Vagina (tissue), 2 donors: ENCODE results near the gene RFTN1. TPM values are rescaled to one million over a fixed set of nuclear protein-coding genes. Genes with fewer than 3 reads are reported as not detected.

Experiments
- DNase-seq, 2 donors: peaks; one replicate each; pipeline ENCODE4 v3.0.0-alpha.2; 2017; ENCODE audit errors: extremely low spot score in 2 of 2
- H3K27ac ChIP-seq: fragments of 200-600 bp; sonication (generic); one replicate; pipeline ENCODE4 v1.5.1; 2019
- H3K27me3 ChIP-seq: fragments of 200-600 bp; sonication (generic); one replicate; pipeline ENCODE4 v1.5.1; 2019
- H3K36me3 ChIP-seq, 2 donors: fragments of 200-600 bp; sonication (generic); one replicate each; pipeline ENCODE4 v1.5.1; 2017 to 2019
- H3K4me1 ChIP-seq: fragments of 200-600 bp; sonication (generic); one replicate; pipeline ENCODE4 v1.5.1; 2019
- H3K4me3 ChIP-seq, 2 donors: fragments of 200-600 bp; sonication (generic); 1 replicate in 1 of 2; 2 replicates in 1 of 2; pipeline ENCODE4 v1.5.1; 2016 to 2019
- H3K9me3 ChIP-seq: fragments of 200-600 bp; sonication (generic); one replicate; pipeline ENCODE4 v1.5.1; 2019
- POLR2A ChIP-seq, 2 donors: fragments of 450-650 bp; IDR thresholded peaks; one replicate each; pipeline ENCODE4 v1.6.1; 2017; ENCODE audit warnings: antibody characterized with exemption in 2 of 2, mild to moderate bottlenecking in 2 of 2, moderate library complexity in 2 of 2
- POLR2AphosphoS5 ChIP-seq, 2 donors: sonication (generic); formaldehyde crosslinking; IDR thresholded peaks; one replicate each; pipeline ENCODE4 v1.9.0; 2017; ENCODE audit warnings: antibody characterized with exemption in 2 of 2, mild to moderate bottlenecking in 2 of 2, low read depth in 1 of 2; ENCODE audit not compliant: insufficient read depth in 1 of 2
- intact Hi-C: fragments of 100-400 bp; cut with DNase I; formaldehyde crosslinking; loops from one replicate; pipeline ENCODE4 v1.15.1; 2023
- total RNA-seq: library from RNA; depleted of rRNA; stranded (reverse); fragments of >200 nt; gene quantifications from one replicate; pipeline ENCODE4 v1.2.3, GENCODE V29; 2016
- TF ChIP-seq, protein P1 (sequence below), 3 experiments: fragments of 450-650 bp in 2 of 3; fragments of 200-600 bp in 1 of 3; sonication (generic) in 1 of 3; IDR thresholded peaks; one replicate each; pipeline ENCODE4 v1.5.1; 2017 to 2019; ENCODE audit warnings: antibody characterized with exemption in 3 of 3, mild to moderate bottlenecking in 2 of 3, moderate library complexity in 2 of 3

The RFTN1 gene
- total RNA-seq, 1 donor from 2014 or later, result 47.4 TPM

- TF ChIP-seq, protein P1, sequence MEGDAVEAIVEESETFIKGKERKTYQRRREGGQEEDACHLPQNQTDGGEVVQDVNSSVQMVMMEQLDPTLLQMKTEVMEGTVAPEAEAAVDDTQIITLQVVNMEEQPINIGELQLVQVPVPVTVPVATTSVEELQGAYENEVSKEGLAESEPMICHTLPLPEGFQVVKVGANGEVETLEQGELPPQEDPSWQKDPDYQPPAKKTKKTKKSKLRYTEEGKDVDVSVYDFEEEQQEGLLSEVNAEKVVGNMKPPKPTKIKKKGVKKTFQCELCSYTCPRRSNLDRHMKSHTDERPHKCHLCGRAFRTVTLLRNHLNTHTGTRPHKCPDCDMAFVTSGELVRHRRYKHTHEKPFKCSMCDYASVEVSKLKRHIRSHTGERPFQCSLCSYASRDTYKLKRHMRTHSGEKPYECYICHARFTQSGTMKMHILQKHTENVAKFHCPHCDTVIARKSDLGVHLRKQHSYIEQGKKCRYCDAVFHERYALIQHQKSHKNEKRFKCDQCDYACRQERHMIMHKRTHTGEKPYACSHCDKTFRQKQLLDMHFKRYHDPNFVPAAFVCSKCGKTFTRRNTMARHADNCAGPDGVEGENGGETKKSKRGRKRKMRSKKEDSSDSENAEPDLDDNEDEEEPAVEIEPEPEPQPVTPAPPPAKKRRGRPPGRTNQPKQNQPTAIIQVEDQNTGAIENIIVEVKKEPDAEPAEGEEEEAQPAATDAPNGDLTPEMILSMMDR (IDR thresholded peaks at IDR 0.05), result no peak
- no peak for TF ChIP-seq POLR2AphosphoS5 (IDR thresholded peaks at IDR 0.05; ENCODE audit: insufficient read depth in 1 of 2, low read depth in 1 of 2)
- TF ChIP-seq POLR2A (IDR thresholded peaks at IDR 0.05), result no peak
- intact Hi-C loops, result no loop called here
- DNase-seq, result no peak
- Histone ChIP-seq H3K27ac (no peak overlapping the region), H3K4me3 (no peak overlapping the region), H3K27me3 (no peaks in the 10 kb centered on the region), H3K4me1 (no peaks in the 10 kb centered on the region), H3K36me3 (no peaks in the 10 kb centered on the region), H3K9me3 (no peaks in the 10 kb centered on the region)
Measured at GRCh38 chr3:16415911-16416476, 97.5 kb downstream of the RFTN1 start.

- H3K4me1 ChIP-seq, result no peaks in the 10 kb centered on the region
- no peak for DNase-seq
- no peak overlapping the region for H3K27ac ChIP-seq
- intact Hi-C loops, result no loop called here
- no peak for TF ChIP-seq POLR2AphosphoS5 (IDR thresholded peaks at IDR 0.05; ENCODE audit: insufficient read depth in 1 of 2, low read depth in 1 of 2)
- no peak for TF ChIP-seq POLR2A (IDR thresholded peaks at IDR 0.05)
- TF ChIP-seq, protein P1 (IDR thresholded peaks at IDR 0.05), result no peak
- no peaks in the 10 kb centered on the region for H3K36me3 ChIP-seq
- H3K27me3 ChIP-seq, result no peaks in the 10 kb centered on the region
- no peak overlapping the region for H3K4me3 ChIP-seq
- H3K9me3 ChIP-seq, result no peaks in the 10 kb centered on the region
Measured at GRCh38 chr3:16413321-16413720, 100.2 kb downstream of the RFTN1 start.

- DNase-seq, result no peak
- H3K9me3 ChIP-seq, result no peaks in the 10 kb centered on the region
- H3K4me3 ChIP-seq, result no peak overlapping the region
- no peaks in the 10 kb centered on the region for H3K27me3 ChIP-seq
- H3K27ac ChIP-seq, result no peak overlapping the region
- intact Hi-C loops, result no loop called here
- TF ChIP-seq POLR2AphosphoS5 (IDR thresholded peaks at IDR 0.05; ENCODE audit: insufficient read depth in 1 of 2, low read depth in 1 of 2) (no peak), POLR2A (IDR thresholded peaks at IDR 0.05) (no peak)
- TF ChIP-seq, protein P1 (IDR thresholded peaks at IDR 0.05), result no peak
- H3K36me3 ChIP-seq, result no peaks in the 10 kb centered on the region
- no peaks in the 10 kb centered on the region for H3K4me1 ChIP-seq
Measured at GRCh38 chr3:16412192-16412800, 101.2 kb downstream of the RFTN1 start.

DNA sequence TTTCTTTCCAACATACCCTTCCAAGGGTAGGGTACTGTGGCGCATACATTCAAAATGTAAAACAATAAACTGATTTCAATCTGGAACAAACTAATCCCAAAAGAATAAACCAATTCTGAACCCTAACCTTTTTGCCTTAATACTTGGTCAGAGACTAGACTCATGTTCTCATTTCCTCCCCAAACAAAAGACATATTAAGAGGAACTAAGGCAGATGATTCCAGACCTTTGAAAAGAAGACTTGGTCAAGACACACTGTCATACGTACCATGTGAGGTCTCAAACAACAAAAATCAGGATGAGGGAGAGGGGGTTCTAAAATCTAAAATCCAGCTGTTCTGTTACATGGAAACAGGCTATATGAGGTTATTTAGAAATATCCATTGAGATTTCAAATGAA lies 102.1 kb downstream of the RFTN1 start:
- no peak overlapping the region for H3K4me3 ChIP-seq
- no peaks in the 10 kb centered on the region for H3K4me1 ChIP-seq
- intact Hi-C loops, result no loop called here
- no peaks in the 10 kb centered on the region for H3K9me3 ChIP-seq
- H3K36me3 ChIP-seq, result no peaks in the 10 kb centered on the region
- TF ChIP-seq, protein P1 (IDR thresholded peaks at IDR 0.05), result no peak
- TF ChIP-seq POLR2AphosphoS5 (IDR thresholded peaks at IDR 0.05; ENCODE audit: insufficient read depth in 1 of 2, low read depth in 1 of 2) (no peak), POLR2A (IDR thresholded peaks at IDR 0.05) (no peak)
- no peak for DNase-seq
- H3K27me3 ChIP-seq, result no peaks in the 10 kb centered on the region
- no peak overlapping the region for H3K27ac ChIP-seq

DNA sequence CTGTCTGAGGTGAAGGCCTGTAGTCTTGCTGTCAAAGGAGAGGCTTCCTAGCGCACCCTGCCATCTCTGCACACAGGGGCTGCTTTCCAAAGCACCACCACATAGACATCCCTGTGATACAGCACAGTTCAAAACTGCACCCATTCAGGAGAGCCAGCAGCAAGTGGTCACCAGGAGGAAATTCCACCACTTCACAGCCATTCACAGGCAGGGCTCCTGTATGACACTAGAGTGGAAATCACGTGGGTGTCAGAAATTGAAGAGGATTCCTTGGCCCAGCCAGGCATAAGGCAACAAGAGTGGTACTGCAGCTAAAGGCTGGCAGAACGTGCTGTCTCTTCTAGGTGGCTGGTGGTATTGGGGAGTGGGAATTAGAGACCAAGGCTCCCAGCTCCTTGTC lies 102.8 kb downstream of the RFTN1 start:
- Histone ChIP-seq H3K27me3 (no peaks in the 10 kb centered on the region), H3K9me3 (no peaks in the 10 kb centered on the region), H3K36me3 (no peaks in the 10 kb centered on the region), H3K4me1 (no peaks in the 10 kb centered on the region), H3K4me3 (no peak overlapping the region), H3K27ac (no peak overlapping the region)
- no peak for DNase-seq
- no peak for TF ChIP-seq POLR2A (IDR thresholded peaks at IDR 0.05)
- TF ChIP-seq POLR2AphosphoS5 (IDR thresholded peaks at IDR 0.05; ENCODE audit: insufficient read depth in 1 of 2, low read depth in 1 of 2), result no peak
- TF ChIP-seq, protein P1 (IDR thresholded peaks at IDR 0.05), result no peak
- intact Hi-C loops, result no loop called here
